Neural cell (in vitro differentiated cells): ENCODE data around the gene ZC3H12C. TPM values are rescaled to one million over a fixed set of nuclear protein-coding genes. Genes with fewer than 3 reads are reported as not detected.

Source experiments
- H2AFZ ChIP-seq: fragments of 200-600, 300-800 bp; sonication (generic), shearing (Covaris generic); 2 replicates; pipeline ENCODE4 v1.6.0; 2014; ENCODE audit warnings: low read depth, mild to moderate bottlenecking, antibody characterized with exemption, low read length, moderate library complexity
- H3F3A ChIP-seq: fragments of 200-600 bp; shearing (Covaris generic); 2 replicates; pipeline ENCODE4 v1.6.1; 2016; ENCODE audit warnings: mild to moderate bottlenecking, moderate library complexity, mixed read lengths, antibody characterized with exemption, low read length; ENCODE audit not compliant: insufficient read depth, poor library complexity, severe bottlenecking
- H3K27ac ChIP-seq: fragments of 200-600, 300-800 bp; sonication (generic), shearing (Covaris generic); 2 replicates; pipeline ENCODE4 v1.5.1; 2014; ENCODE audit warnings: mild to moderate bottlenecking, low read length, moderate library complexity
- H3K27me3 ChIP-seq: fragments of 300-800, 200-600 bp; sonication (generic), shearing (Covaris generic); 2 replicates; pipeline ENCODE4 v1.6.0; 2014; ENCODE audit warnings: mild to moderate bottlenecking, low read depth, low read length, moderate library complexity; ENCODE audit not compliant: insufficient read depth
- H3K36me3 ChIP-seq: fragments of 300-800, 200-600 bp; sonication (generic), shearing (Covaris generic); 2 replicates; pipeline ENCODE4 v1.5.1; 2014; ENCODE audit warnings: mild to moderate bottlenecking, antibody characterized with exemption, low read length, moderate library complexity; ENCODE audit not compliant: insufficient read depth
- H3K4me2 ChIP-seq: fragments of 300-800, 200-600 bp; sonication (generic), shearing (Covaris generic); 2 replicates; pipeline ENCODE4 v1.6.0; 2014; ENCODE audit warnings: mild to moderate bottlenecking, low read length
- H3K4me3 ChIP-seq: fragments of 300-800, 200-600 bp; sonication (generic), shearing (Covaris generic); 2 replicates; pipeline ENCODE4 v1.5.1; 2014; ENCODE audit warnings: mild to moderate bottlenecking, low read length, moderate library complexity
- H3K79me2 ChIP-seq: fragments of 200-600 bp; shearing (Covaris generic); replicated peaks from 2 replicates; pipeline ENCODE4 v1.6.0; 2014; ENCODE audit warnings: mild to moderate bottlenecking, low read length, moderate library complexity; ENCODE audit not compliant: insufficient read depth
- H3K9ac ChIP-seq: fragments of 300-800, 200-600 bp; sonication (generic), shearing (Covaris generic); 2 replicates; pipeline ENCODE4 v1.6.1; 2016; ENCODE audit warnings: mild to moderate bottlenecking, low read length, mixed read lengths
- H3K9me2 ChIP-seq: fragments of 200-600 bp; shearing (Covaris generic); 2 replicates; pipeline ENCODE4 v1.6.1; 2016; ENCODE audit warnings: mild to moderate bottlenecking, low read length, mixed read lengths; ENCODE audit not compliant: insufficient read depth
- H3K9me3 ChIP-seq: fragments of 200-600, 300-800 bp; sonication (generic), shearing (Covaris generic); 2 replicates; pipeline ENCODE4 v1.6.1; 2016; ENCODE audit warnings: mild to moderate bottlenecking, mixed run types, low read length, moderate library complexity, mixed read lengths
- H4K20me1 ChIP-seq: fragments of 200-600 bp; shearing (Covaris generic); 2 replicates; pipeline ENCODE4 v1.6.1; 2016; ENCODE audit warnings: mild to moderate bottlenecking, mixed run types; ENCODE audit not compliant: insufficient read depth
- CTCF ChIP-seq: fragments of 450-650 bp; IDR thresholded peaks from 2 replicates; pipeline ENCODE4 v1.5.1; 2014; ENCODE audit warnings: antibody characterized with exemption, mild to moderate bottlenecking, moderate library complexity; ENCODE audit not compliant: poor library complexity, severe bottlenecking
- EP300 ChIP-seq: fragments of 450-650 bp; conservative IDR thresholded peaks from 2 replicates; pipeline ENCODE4 v1.6.1; 2014; ENCODE audit warnings: antibody characterized with exemption, mild to moderate bottlenecking, moderate library complexity; ENCODE audit not compliant: poor library complexity, severe bottlenecking
- EZH2 ChIP-seq: fragments of 200-600, 300-800 bp; shearing (Covaris generic), sonication (generic); IDR thresholded peaks from 2 replicates; pipeline ENCODE4 v1.6.1; 2014; ENCODE audit warnings: antibody characterized with exemption, low read length, borderline replicate concordance, mild to moderate bottlenecking; ENCODE audit not compliant: insufficient read depth, poor library complexity, severe bottlenecking
- MXI1 ChIP-seq: fragments of 450-650 bp; conservative IDR thresholded peaks from 2 replicates; pipeline ENCODE4 v1.6.1; 2014; ENCODE audit warnings: antibody characterized with exemption, mild to moderate bottlenecking; ENCODE audit not compliant: poor library complexity, severe bottlenecking
- POLR2AphosphoS5 ChIP-seq: IDR thresholded peaks from 2 replicates; pipeline ENCODE4 v1.6.1; 2012
- RAD21 ChIP-seq: fragments of 450-650 bp; conservative IDR thresholded peaks from 2 replicates; pipeline ENCODE4 v1.6.1; 2014; ENCODE audit warnings: antibody characterized with exemption, mild to moderate bottlenecking, moderate library complexity
- REST ChIP-seq: IDR thresholded peaks from 2 replicates; pipeline ENCODE4 v1.6.1; 2012; ENCODE audit warnings: borderline replicate concordance
- SMC3 ChIP-seq: fragments of 450-650 bp; conservative IDR thresholded peaks from 2 replicates; pipeline ENCODE4 v1.6.1; 2014; ENCODE audit warnings: antibody characterized with exemption, mild to moderate bottlenecking, moderate library complexity; ENCODE audit not compliant: poor library complexity
- TAF1 ChIP-seq: IDR thresholded peaks from 2 replicates; pipeline ENCODE4 v1.6.1; 2012; ENCODE audit warnings: low read depth
- polyA plus RNA-seq: library from polyadenylated mRNA; depleted of rRNA; stranded (reverse); fragments of >200 nt; gene quantifications from 2 replicates; pipeline ENCODE4 v1.2.3, GENCODE V29; 2014

ZC3H12C gene
- polyA plus RNA-seq, 1 donor from 2014 or later: 15.1 TPM

DNA sequence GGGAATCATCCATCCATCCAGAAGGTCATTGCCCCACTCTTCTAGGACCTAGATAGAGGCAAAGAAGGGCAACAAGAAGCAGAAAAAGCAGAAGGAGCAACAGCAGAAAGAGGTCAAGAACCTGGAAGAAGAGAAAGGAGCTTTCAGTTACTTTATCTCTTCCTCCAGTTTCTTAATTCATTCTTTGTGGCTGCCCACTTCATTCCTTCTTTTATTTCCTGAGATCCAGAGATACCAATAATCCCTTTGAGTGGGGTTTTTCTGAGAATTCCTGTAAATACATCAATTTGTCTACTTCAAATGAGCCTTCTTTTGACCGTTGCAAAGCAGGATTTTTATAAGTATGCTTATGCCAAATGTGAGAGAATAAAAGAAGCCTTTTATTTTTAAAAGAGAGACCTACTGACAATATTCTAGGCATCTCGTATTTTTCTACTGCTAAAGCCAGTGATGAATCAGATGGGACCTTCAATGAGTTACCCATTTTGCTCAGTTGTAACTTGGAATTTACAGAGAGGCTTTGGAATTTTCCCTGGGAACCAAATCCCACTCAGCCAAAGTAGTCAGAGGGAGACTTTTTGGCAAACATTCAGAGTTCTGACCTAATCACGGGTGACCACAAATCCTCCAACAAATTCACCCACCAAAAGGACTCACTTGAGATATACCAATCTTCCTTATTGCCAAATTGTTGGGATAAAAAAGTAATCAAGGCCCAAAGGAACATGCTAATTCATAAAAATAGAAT lies 54.9 kb downstream of the ZC3H12C start:
- H4K20me1 ChIP-seq: no peaks in the 10 kb centered on the region
- no peak overlapping the region for H3K4me3 ChIP-seq
- H3K9me3 ChIP-seq: no peaks in the 10 kb centered on the region
- no peak overlapping the region for H2AFZ ChIP-seq
- no peak overlapping the region for H3K27ac ChIP-seq
- H3K9ac ChIP-seq: no peak overlapping the region
- H3K9me2 ChIP-seq: no peaks in the 10 kb centered on the region
- H3K79me2 ChIP-seq: peaks cover 85% of the 10 kb centered on the region
- H3K4me2 ChIP-seq: no peak overlapping the region
- no peaks in the 10 kb centered on the region for H3K36me3 ChIP-seq
- no peaks in the 10 kb centered on the region for H3K27me3 ChIP-seq
- H3F3A ChIP-seq: no peaks in the 10 kb centered on the region
- TF ChIP-seq RAD21 (no peak), REST (no peak), POLR2AphosphoS5 (no peak), EZH2 (no peak), EP300 (no peak)

- H3K9me2 ChIP-seq: no peaks in the 10 kb centered on the region
- H3K4me3 ChIP-seq: no peak overlapping the region
- no peaks in the 10 kb centered on the region for H3K36me3 ChIP-seq
- no peaks in the 10 kb centered on the region for H3K27me3 ChIP-seq
- no peaks in the 10 kb centered on the region for H4K20me1 ChIP-seq
- H3K9ac ChIP-seq: no peak overlapping the region
- H3K79me2 ChIP-seq: peaks cover 81% of the 10 kb centered on the region
- no peak for TF ChIP-seq TAF1
- no peak overlapping the region for H3K27ac ChIP-seq
- H3K9me3 ChIP-seq: no peaks in the 10 kb centered on the region
- no peak overlapping the region for H3K4me2 ChIP-seq
- H3F3A ChIP-seq: no peaks in the 10 kb centered on the region
- H2AFZ ChIP-seq: no peak overlapping the region
Measured at GRCh38 chr11:110148775-110149744, 55.9 kb downstream of the ZC3H12C start.

- peaks cover 58% of the 10 kb centered on the region for H3K79me2 ChIP-seq
- H3K9ac ChIP-seq: no peak overlapping the region
- no peak overlapping the region for H3K27ac ChIP-seq
- no peaks in the 10 kb centered on the region for H3K9me2 ChIP-seq
- H3F3A ChIP-seq: no peaks in the 10 kb centered on the region
- H3K4me3 ChIP-seq: no peak overlapping the region
- H3K36me3 ChIP-seq: no peaks in the 10 kb centered on the region
- no peak overlapping the region for H2AFZ ChIP-seq
- TF ChIP-seq TAF1 (no peak), POLR2AphosphoS5 (no peak), SMC3 (no peak), EP300 (no peak), EZH2 (no peak), MXI1 (no peak), REST (no peak), RAD21 (no peak), CTCF (no peak)
- H3K27me3 ChIP-seq: no peaks in the 10 kb centered on the region
- no peaks in the 10 kb centered on the region for H3K9me3 ChIP-seq
- H4K20me1 ChIP-seq: no peaks in the 10 kb centered on the region
- no peak overlapping the region for H3K4me2 ChIP-seq
Measured at GRCh38 chr11:110152199-110152598, 59.0 kb downstream of the ZC3H12C start.
